Fibroblast of pulmonary artery (primary cell): ENCODE data around the gene C19orf47.

ENCODE experiments used
- DNase-seq: peaks from one replicate; pipeline ENCODE4 v3.0.0-alpha.2; 2010; ENCODE audit warnings: low read depth
- H3K4me3 ChIP-seq: replicated peaks from 2 replicates; pipeline ENCODE4 v1.5.1; 2011; ENCODE audit warnings: low read depth, mild to moderate bottlenecking, control low read depth, low read length, moderate library complexity
- CTCF ChIP-seq: IDR thresholded peaks from 2 replicates; pipeline ENCODE4 v1.5.1; 2011; ENCODE audit warnings: mild to moderate bottlenecking, control low read depth, low read length, inconsistent platforms; ENCODE audit errors: missing control alignments

C19orf47 gene

GRCh38 chr19:40304306-40304705, 43.9 kb downstream of the C19orf47 start:
- no peak overlapping the region for H3K4me3 ChIP-seq
- no peak for TF ChIP-seq CTCF
- no peak for DNase-seq

GRCh38 chr19:40303765-40304164, 44.4 kb downstream of the C19orf47 start:
- no peak for TF ChIP-seq CTCF
- no peak for DNase-seq
- H3K4me3 ChIP-seq, result no peak overlapping the region

- no peak for TF ChIP-seq CTCF
- no peak overlapping the region for H3K4me3 ChIP-seq
- no peak for DNase-seq
Measured at GRCh38 chr19:40302224-40303011, 45.8 kb downstream of the C19orf47 start.

- DNase-seq, result no peak
- H3K4me3 ChIP-seq, result no peak overlapping the region
- no peak for TF ChIP-seq CTCF
Measured at GRCh38 chr19:40300668-40301067, 47.5 kb downstream of the C19orf47 start.

GRCh38 chr19:40298026-40298425, 50.2 kb downstream of the C19orf47 start:
- TF ChIP-seq CTCF, result no peak
- no peak overlapping the region for H3K4me3 ChIP-seq
- DNase-seq, result no peak

- DNase-seq, result no peak
- H3K4me3 ChIP-seq, result no peak overlapping the region
- TF ChIP-seq CTCF, result no peak
Measured at GRCh38 chr19:40294560-40294959, 53.6 kb downstream of the C19orf47 start.

- no peak for TF ChIP-seq CTCF
- no peak for DNase-seq
- H3K4me3 ChIP-seq, result no peak overlapping the region
Measured at GRCh38 chr19:40286971-40287421, 61.2 kb downstream of the C19orf47 start.
